Activated T-helper 1 cell treated with anti-CD3 and anti-CD28 coated beads, Interleukin-2, amount 50 U/mL, for 16 hours (primary cell): ENCODE results near the gene CLEC4M.
"Not testable (repeated sequence)": the region's sequence is repeated elsewhere in the genome, so short reads cannot be mapped to it uniquely, and the experiment has no call there.

Source experiments
- DNase-seq, 2 donors: peaks; one replicate each; pipeline ENCODE4 v3.0.0-alpha.2; 2020; ENCODE audit warnings: low read depth in 1 of 2, low spot score in 1 of 2

CLEC4M gene

DNA sequence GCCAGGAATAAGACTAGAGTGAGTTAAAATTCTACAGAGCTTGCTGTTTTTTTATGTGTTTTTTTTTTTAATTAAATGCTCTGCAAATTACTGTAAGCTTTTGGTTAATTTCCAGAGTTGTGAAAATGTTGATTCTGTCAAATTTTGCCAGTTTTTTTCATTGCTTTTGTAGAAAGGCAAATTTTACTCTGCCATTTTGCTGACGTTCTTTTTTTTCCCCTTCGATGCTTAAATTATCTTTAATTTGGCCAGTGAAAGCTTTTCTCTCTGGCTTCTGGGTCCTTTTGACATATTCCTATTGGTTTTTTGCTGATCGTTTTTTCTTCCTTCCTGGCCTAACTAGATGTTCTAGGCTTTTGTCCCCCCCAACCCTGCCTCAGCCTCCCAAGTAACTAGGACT is 43.2 kb downstream of the CLEC4M start:
- no peak for DNase-seq

DNA sequence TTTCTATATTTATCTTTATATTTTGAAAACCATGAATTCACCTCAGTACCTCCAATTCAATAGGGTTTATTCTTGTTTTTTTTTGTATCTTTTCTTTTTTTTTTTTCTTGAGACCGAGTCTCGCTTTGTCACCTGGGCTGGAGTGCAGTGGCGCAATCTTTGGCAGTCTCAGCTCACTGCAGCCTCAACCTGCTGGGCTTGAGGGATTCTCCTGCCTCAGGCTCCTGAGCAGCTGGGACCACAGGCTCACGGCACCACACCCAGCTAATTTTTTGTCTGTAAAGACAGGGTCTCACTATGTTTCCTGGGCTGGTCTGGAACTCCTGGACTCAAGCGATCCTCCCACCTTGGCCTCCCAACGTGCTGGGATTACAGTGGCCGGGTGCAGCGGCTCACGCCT is 43.8 kb downstream of the CLEC4M start:
- DNase-seq, result no peak

DNA sequence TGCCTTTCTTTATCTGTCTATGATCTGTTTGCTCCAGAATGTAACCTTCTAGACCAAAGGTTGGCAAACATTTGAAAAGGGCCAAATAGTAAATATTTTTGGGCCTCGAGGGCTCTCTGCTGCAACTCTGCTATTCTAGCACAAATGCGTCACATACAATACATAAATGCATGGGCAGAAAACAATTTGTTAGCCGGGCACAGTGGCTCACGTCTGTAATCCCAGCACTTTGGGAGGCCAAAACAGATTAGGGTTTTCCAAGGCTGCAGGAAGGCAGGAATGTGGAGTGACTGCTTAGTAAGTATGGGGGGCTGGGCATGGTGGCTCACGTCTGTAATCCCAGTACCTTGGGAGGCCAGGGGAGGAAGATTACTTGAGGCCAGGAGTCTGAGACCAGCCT is 45.1 kb downstream of the CLEC4M start:
- no peak for DNase-seq

DNA sequence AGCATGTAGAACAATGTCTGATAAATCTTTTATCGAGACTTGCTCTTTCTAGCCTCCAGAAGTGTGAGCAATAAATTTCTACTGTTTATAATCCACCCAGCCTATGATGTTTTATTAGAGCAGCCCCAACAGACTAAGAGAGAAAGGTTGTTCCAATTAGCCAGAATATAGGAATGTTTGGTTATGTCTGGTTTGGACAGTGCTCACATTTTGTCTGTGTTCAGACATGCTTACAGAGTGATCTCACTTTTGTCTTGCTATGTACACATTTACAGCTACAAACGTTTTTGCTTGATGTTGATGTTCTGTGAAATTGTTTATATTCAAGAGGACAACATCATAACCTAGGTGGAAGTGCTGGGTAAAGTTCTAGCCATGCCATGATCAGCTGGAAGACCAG is 48.9 kb downstream of the CLEC4M start:
- no peak for DNase-seq

DNA sequence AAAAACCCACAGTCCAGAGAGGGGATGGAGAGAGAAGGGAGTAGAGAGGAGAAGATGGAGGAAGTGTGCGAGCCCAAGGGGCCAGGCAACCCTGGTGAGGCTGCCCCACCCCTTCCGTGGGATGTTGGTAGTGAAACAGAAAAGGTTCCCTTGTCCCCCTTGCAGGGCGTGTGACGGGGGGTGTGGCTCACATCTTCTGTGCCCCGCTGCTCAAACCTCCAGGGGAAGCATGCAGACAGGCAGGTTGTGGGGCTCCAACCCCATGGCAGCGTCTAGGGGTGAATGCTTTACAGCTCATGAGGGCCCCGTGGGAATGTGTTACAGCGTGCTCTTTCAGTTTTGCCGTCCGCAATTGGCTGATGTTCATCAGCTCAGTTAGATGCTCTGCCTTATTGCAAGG is 52.3 kb downstream of the CLEC4M start:
- no peak for DNase-seq

DNA sequence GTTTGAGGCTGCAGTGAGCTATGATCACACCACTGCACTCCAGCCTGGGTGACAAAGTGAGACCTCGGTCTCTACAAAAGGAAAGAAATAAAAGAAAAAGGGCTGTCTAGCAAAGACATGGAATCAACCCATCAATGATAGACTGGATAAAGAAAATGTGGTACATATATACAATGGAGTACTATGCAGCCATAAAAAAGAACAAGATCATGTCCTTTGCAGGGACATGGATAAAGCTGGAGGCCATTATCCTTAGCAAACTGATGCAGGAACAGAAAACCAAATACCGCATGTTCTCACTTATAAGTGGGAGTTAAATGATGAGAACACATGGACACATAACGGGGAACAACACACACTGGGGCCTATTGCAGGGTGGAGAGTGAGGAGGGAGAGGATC is 53.0 kb downstream of the CLEC4M start:
- DNase-seq, result not testable (repeated sequence)

DNA sequence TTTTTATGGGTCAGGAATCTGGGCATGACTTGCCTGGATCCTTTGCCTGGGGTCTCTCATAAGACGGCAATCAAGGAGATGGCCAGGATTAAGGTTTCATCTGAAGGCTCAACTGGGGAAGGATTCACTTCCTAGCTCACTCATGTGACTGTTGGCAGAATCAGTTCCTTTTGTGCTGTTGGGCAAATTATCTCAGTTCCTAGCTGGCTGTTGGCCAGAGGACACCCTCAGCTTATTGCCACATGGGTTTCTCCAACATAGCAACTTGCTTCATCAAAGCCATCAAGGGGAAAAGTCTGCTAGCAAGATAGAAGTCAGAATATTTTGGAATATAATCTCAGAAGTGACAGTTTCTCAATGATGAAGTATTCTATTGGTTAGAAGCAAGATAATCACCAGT is 54.8 kb downstream of the CLEC4M start:
- no peak for DNase-seq

DNA sequence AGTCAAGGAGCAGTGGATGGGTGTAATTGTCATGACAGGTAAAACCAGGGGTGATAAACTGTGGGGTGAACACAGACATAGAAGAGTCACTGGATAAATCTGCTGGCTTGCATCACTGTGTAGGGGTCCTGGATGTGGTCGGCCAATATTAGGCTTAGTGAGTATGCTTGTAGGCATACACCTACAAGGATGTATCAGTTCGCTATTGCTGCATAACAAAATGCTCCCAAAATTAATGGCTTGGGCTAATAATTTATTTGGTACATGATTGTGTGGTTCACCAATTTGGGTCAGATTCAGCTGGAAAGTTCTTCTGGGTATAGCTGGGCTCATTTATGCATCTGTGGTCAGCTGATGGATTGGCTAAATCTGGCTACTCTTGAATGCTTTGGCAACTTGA is 55.8 kb downstream of the CLEC4M start:
- DNase-seq, result no peak
